ENCODE data around the gene BORCS5.

BORCS5 gene

GRCh38 chr12:12465522-12465921 lies 108.6 kb downstream of the BORCS5 start:
- Histone ChIP-seq H3K9me3 (ENCODE audit: severe bottlenecking) (no peaks in the 10 kb centered on the region), H3K27me3 (ENCODE audit: insufficient read depth, low read depth, severe bottlenecking) (no peaks in the 10 kb centered on the region), H3K4me3 (ENCODE audit: low read depth, low read length) (no peak overlapping the region), H3K36me3 (no peaks in the 10 kb centered on the region), H3K27ac (peak overlapping the region; percentile 36)
- DNase-seq: no peak
- TF ChIP-seq CTCF (IDR thresholded peaks at IDR 0.05; ENCODE audit: low read depth, low read length): no peak

- H3K9me3 ChIP-seq (ENCODE audit: severe bottlenecking): no peaks in the 10 kb centered on the region
- H3K4me3 ChIP-seq (ENCODE audit: low read depth, low read length): no peak overlapping the region
- no peak for DNase-seq
- no peak overlapping the region for H3K27ac ChIP-seq
- H3K27me3 ChIP-seq (ENCODE audit: insufficient read depth, low read depth, severe bottlenecking): no peaks in the 10 kb centered on the region
- TF ChIP-seq CTCF (IDR thresholded peaks at IDR 0.05; ENCODE audit: low read depth, low read length): no peak
- no peaks in the 10 kb centered on the region for H3K36me3 ChIP-seq
Measured at GRCh38 chr12:12466157-12466556, 109.3 kb downstream of the BORCS5 start.

GRCh38 chr12:12467264-12467663 lies 110.4 kb downstream of the BORCS5 start:
- Histone ChIP-seq H3K27ac (no peak overlapping the region), H3K4me3 (ENCODE audit: low read depth, low read length) (no peak overlapping the region), H3K27me3 (ENCODE audit: insufficient read depth, low read depth, severe bottlenecking) (no peaks in the 10 kb centered on the region), H3K9me3 (ENCODE audit: severe bottlenecking) (no peaks in the 10 kb centered on the region), H3K36me3 (no peaks in the 10 kb centered on the region)
- no peak for TF ChIP-seq CTCF (IDR thresholded peaks at IDR 0.05; ENCODE audit: low read depth, low read length)
- DNase-seq: no peak

- DNase-seq: no peak
- no peaks in the 10 kb centered on the region for H3K36me3 ChIP-seq
- H3K9me3 ChIP-seq (ENCODE audit: severe bottlenecking): no peaks in the 10 kb centered on the region
- no peaks in the 10 kb centered on the region for H3K27me3 ChIP-seq (ENCODE audit: insufficient read depth, low read depth, severe bottlenecking)
- H3K4me3 ChIP-seq (ENCODE audit: low read depth, low read length): no peak overlapping the region
- no peak for TF ChIP-seq CTCF (IDR thresholded peaks at IDR 0.05; ENCODE audit: low read depth, low read length)
- no peak overlapping the region for H3K27ac ChIP-seq
Measured at GRCh38 chr12:12467688-12468261, 110.9 kb downstream of the BORCS5 start.

- DNase-seq: no peak
- Histone ChIP-seq H3K27me3 (ENCODE audit: insufficient read depth, low read depth, severe bottlenecking) (no peaks in the 10 kb centered on the region), H3K9me3 (ENCODE audit: severe bottlenecking) (no peaks in the 10 kb centered on the region), H3K27ac (no peak overlapping the region), H3K36me3 (no peaks in the 10 kb centered on the region; the same call in 1 of the 2 replicates), H3K4me3 (ENCODE audit: low read depth, low read length) (no peak overlapping the region)
- TF ChIP-seq CTCF (IDR thresholded peaks at IDR 0.05; ENCODE audit: low read depth, low read length): no peak
Measured at GRCh38 chr12:12468575-12468974, 111.7 kb downstream of the BORCS5 start.

GRCh38 chr12:12469386-12469785 lies 112.5 kb downstream of the BORCS5 start:
- Histone ChIP-seq H3K27me3 (ENCODE audit: insufficient read depth, low read depth, severe bottlenecking) (no peaks in the 10 kb centered on the region), H3K36me3 (peaks cover under 1% of the 10 kb centered on the region; the same call in 1 of the 2 replicates), H3K9me3 (ENCODE audit: severe bottlenecking) (no peaks in the 10 kb centered on the region), H3K27ac (no peak overlapping the region), H3K4me3 (ENCODE audit: low read depth, low read length) (no peak overlapping the region)
- DNase-seq: no peak
- TF ChIP-seq CTCF (IDR thresholded peaks at IDR 0.05; ENCODE audit: low read depth, low read length): no peak
